Calu3 (cell line): ENCODE results near the gene ADD2. TPM values are rescaled to one million over a fixed set of nuclear protein-coding genes. Genes with fewer than 3 reads are reported as not detected.

Experiments
- BruUV-seq: library from RNA; stranded (reverse); fragments of 400-500 nt; replicated peaks from 2 replicates; lab custom pipeline; 2021; lab: Mats Ljungman, UMichigan
- CTCF ChIA-PET: fragments of 300-600 bp; sonication (Branson Sonifier 250); formaldehyde crosslinking; loops from one replicate; lab custom pipeline; 2022; ENCODE audit warnings: antibody characterized with exemption; lab: Charles Lee
- DNase-seq: peaks from one replicate; pipeline ENCODE4 v3.0.0; 2022
- H3K27ac Mint-ChIP-seq: one replicate; pipeline ENCODE4 v1.8.0; 2022; ENCODE audit warnings: mixed read lengths; ENCODE audit not compliant: unreplicated experiment
- H3K27me3 Mint-ChIP-seq: one replicate; pipeline ENCODE4 v1.8.0; 2022; ENCODE audit warnings: mixed read lengths; ENCODE audit not compliant: unreplicated experiment
- H3K36me3 Mint-ChIP-seq: one replicate; pipeline ENCODE4 v1.8.0; 2022; ENCODE audit warnings: mild to moderate bottlenecking, moderate library complexity, mixed read lengths; ENCODE audit not compliant: insufficient read depth, unreplicated experiment
- H3K4me1 Mint-ChIP-seq: one replicate; pipeline ENCODE4 v1.8.0; 2022; ENCODE audit warnings: mild to moderate bottlenecking, low read depth, mixed read lengths; ENCODE audit not compliant: unreplicated experiment
- H3K4me3 Mint-ChIP-seq: one replicate; pipeline ENCODE4 v1.8.0; 2022; ENCODE audit warnings: mild to moderate bottlenecking, low read depth, moderate library complexity, mixed read lengths; ENCODE audit not compliant: unreplicated experiment
- H3K9me3 Mint-ChIP-seq: one replicate; pipeline ENCODE4 v1.8.0; 2022; ENCODE audit warnings: low read depth, mixed read lengths; ENCODE audit not compliant: unreplicated experiment
- CTCF ChIP-seq: fragments of 200-600 bp; IDR thresholded peaks from one replicate; pipeline ENCODE4 v1.8.0; 2022; ENCODE audit warnings: antibody characterized with exemption; ENCODE audit not compliant: unreplicated experiment
- intact Hi-C: fragments of 100-400 bp; cut with micrococcal nuclease; formaldehyde crosslinking; loops from one replicate; pipeline ENCODE4 v1.10.0; 2022; ENCODE audit not compliant: unreplicated experiment
- total RNA-seq: library from RNA; stranded (reverse); gene quantifications from 2 replicates; pipeline ENCODE4 v1.2.3, GENCODE V29; 2022

The ADD2 gene
- total RNA-seq, 1 experiment from 2014 or later, result 0.14 TPM

GRCh38 chr2:70775141-70775540 is 7.1 kb upstream of the ADD2 start:
- Mint-ChIP-seq H3K4me3 (no peak overlapping the region), H3K4me1 (no peaks in the 10 kb centered on the region), H3K27me3 (peaks cover 91% of the 10 kb centered on the region), H3K27ac (no peak overlapping the region), H3K36me3 (no peaks in the 10 kb centered on the region), H3K9me3 (no peaks in the 10 kb centered on the region)
- DNase-seq, result no peak
- CTCF ChIA-PET, result interaction anchor here (0.6 to 1.4 kb wide), 3 partner anchors 13 to 651 kb away, joined by 4 to 6 read pairs (median 6); no protein-coding TSS in a partner anchor
- intact Hi-C loops, result no loop called here
- no peak for TF ChIP-seq CTCF
- no TSS peak for BruUV-seq

- TF ChIP-seq CTCF, result no peak
- H3K36me3 Mint-ChIP-seq, result peaks cover 4% of the 10 kb centered on the region
- no TSS peak for BruUV-seq
Measured at GRCh38 chr2:70772486-70773155, 4.6 kb upstream of the ADD2 start.

GRCh38 chr2:70771446-70771845 is 3.4 kb upstream of the ADD2 start:
- BruUV-seq, result no TSS peak
- peaks cover 4% of the 10 kb centered on the region for H3K36me3 Mint-ChIP-seq
- peaks cover 95% of the 10 kb centered on the region for H3K27me3 Mint-ChIP-seq
- TF ChIP-seq CTCF, result no peak
- no peak overlapping the region for H3K27ac Mint-ChIP-seq
- no peak for DNase-seq
- H3K4me3 Mint-ChIP-seq, result no peak overlapping the region
- intact Hi-C loops, result no loop called here
- H3K9me3 Mint-ChIP-seq, result no peaks in the 10 kb centered on the region
- peaks cover 6% of the 10 kb centered on the region for H3K4me1 Mint-ChIP-seq
- CTCF ChIA-PET, result no interaction called here

More at GRCh38 chr2:70772486-70773155, 4.6 kb upstream of the ADD2 start:
- Mint-ChIP-seq H3K9me3 (no peaks in the 10 kb centered on the region), H3K4me3 (no peak overlapping the region), H3K27me3 (peaks cover 92% of the 10 kb centered on the region), H3K4me1 (no peaks in the 10 kb centered on the region), H3K27ac (no peak overlapping the region)
- DNase-seq, result no peak
- CTCF ChIA-PET, result interaction anchor here (0.5 kb wide), 1 partner anchor 18 kb away, joined by 4 read pairs; the partner anchor contains the start of gene FIGLA
- intact Hi-C loops, result no loop called here

GRCh38 chr2:70769450-70769849 is 1.4 kb upstream of the ADD2 start:
- H3K9me3 Mint-ChIP-seq, result no peaks in the 10 kb centered on the region
- CTCF ChIA-PET, result interaction anchor here (1.1 kb wide), 1 partner anchor 114 kb away, joined by 3 read pairs; no protein-coding TSS in a partner anchor

More at GRCh38 chr2:70769450-70769849, 1.4 kb upstream of the ADD2 start:
- intact Hi-C loops, result no loop called here
- peaks cover 95% of the 10 kb centered on the region for H3K27me3 Mint-ChIP-seq
- DNase-seq, result no peak
- peaks cover 9% of the 10 kb centered on the region for H3K4me1 Mint-ChIP-seq
- no peak overlapping the region for H3K4me3 Mint-ChIP-seq
- no peak overlapping the region for H3K27ac Mint-ChIP-seq
- BruUV-seq, result no TSS peak
- no peak for TF ChIP-seq CTCF
- peaks cover 4% of the 10 kb centered on the region for H3K36me3 Mint-ChIP-seq
